ENCODE results near the gene TOP2B. TPM values are rescaled to one million over a fixed set of nuclear protein-coding genes. Genes with fewer than 3 reads are reported as not detected.

TOP2B gene
- total RNA-seq, 1 donor from 2014 or later = 99.5 TPM

- TF ChIP-seq, protein P1, sequence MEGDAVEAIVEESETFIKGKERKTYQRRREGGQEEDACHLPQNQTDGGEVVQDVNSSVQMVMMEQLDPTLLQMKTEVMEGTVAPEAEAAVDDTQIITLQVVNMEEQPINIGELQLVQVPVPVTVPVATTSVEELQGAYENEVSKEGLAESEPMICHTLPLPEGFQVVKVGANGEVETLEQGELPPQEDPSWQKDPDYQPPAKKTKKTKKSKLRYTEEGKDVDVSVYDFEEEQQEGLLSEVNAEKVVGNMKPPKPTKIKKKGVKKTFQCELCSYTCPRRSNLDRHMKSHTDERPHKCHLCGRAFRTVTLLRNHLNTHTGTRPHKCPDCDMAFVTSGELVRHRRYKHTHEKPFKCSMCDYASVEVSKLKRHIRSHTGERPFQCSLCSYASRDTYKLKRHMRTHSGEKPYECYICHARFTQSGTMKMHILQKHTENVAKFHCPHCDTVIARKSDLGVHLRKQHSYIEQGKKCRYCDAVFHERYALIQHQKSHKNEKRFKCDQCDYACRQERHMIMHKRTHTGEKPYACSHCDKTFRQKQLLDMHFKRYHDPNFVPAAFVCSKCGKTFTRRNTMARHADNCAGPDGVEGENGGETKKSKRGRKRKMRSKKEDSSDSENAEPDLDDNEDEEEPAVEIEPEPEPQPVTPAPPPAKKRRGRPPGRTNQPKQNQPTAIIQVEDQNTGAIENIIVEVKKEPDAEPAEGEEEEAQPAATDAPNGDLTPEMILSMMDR (IDR thresholded peaks at IDR 0.05) = no peak
- Mint-ChIP-seq H3K9me3 (ENCODE audit: unreplicated experiment) (no peaks in the 10 kb centered on the region), H3K27ac (ENCODE audit: unreplicated experiment) (peak overlapping the region; percentile 95), H3K4me1 (ENCODE audit: unreplicated experiment) (peaks cover 55% of the 10 kb centered on the region), H3K4me3 (ENCODE audit: unreplicated experiment) (no peak overlapping the region), H3K36me3 (ENCODE audit: unreplicated experiment) (peaks cover 9% of the 10 kb centered on the region), H3K27me3 (ENCODE audit: unreplicated experiment) (no peaks in the 10 kb centered on the region)
- DNase-seq (ENCODE audit: extremely low spot score, unreplicated experiment) = no peak
Measured at GRCh38 chr3:25582242-25582641, 82.5 kb downstream of the TOP2B start.

DNA sequence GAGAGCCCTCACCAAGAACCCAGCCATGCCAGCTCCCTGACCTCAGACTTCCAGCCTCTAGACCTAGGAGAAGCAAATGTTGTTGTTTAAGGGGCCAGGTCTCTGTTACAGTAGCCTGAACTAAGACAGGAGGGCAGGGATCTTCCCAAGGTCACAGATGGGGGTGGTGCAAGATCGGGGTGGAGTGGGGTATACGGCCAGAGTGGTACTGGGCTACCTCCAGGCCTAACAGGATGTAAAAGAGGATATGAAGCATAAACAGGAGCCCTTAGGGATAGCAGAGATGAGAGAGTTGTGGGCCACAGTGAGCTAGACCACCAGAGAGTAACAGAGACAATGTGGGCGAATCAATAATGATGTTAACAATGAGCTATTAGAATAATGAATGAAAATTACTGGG is 82.9 kb downstream of the TOP2B start:
- TF ChIP-seq, protein P1 (IDR thresholded peaks at IDR 0.05) = no peak
- Mint-ChIP-seq H3K27me3 (ENCODE audit: unreplicated experiment) (no peaks in the 10 kb centered on the region), H3K9me3 (ENCODE audit: unreplicated experiment) (no peaks in the 10 kb centered on the region), H3K36me3 (ENCODE audit: unreplicated experiment) (peaks cover 9% of the 10 kb centered on the region), H3K4me1 (ENCODE audit: unreplicated experiment) (peaks cover 52% of the 10 kb centered on the region), H3K27ac (ENCODE audit: unreplicated experiment) (peak overlapping the region; percentile 95), H3K4me3 (ENCODE audit: unreplicated experiment) (no peak overlapping the region)
- DNase-seq (ENCODE audit: extremely low spot score, unreplicated experiment) = no peak

DNA sequence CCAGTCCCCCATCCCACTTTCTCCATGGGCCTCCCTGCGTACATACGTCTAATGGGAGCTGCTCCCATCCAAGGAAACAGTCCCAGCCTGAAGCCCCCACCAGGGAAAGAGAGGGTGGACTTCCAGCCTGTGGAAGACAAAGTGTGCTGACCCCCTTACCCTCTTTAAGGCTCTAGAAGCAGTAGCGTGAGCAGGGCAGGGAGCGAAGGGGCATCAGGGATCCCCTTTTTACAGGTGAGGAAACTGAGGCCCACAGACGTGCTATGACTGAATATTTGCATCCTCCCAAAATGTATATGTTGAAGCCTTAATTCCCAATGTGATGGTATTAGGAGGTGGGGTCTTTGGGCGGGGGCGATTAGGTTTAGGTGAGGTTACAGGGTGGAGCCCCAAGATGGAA is 83.4 kb downstream of the TOP2B start:
- Mint-ChIP-seq H3K4me1 (ENCODE audit: unreplicated experiment) (peaks cover 49% of the 10 kb centered on the region), H3K36me3 (ENCODE audit: unreplicated experiment) (peaks cover 11% of the 10 kb centered on the region), H3K27me3 (ENCODE audit: unreplicated experiment) (no peaks in the 10 kb centered on the region), H3K27ac (ENCODE audit: unreplicated experiment) (peak overlapping the region; percentile 95), H3K4me3 (ENCODE audit: unreplicated experiment) (no peak overlapping the region), H3K9me3 (ENCODE audit: unreplicated experiment) (no peaks in the 10 kb centered on the region)
- no peak for DNase-seq (ENCODE audit: extremely low spot score, unreplicated experiment)
- TF ChIP-seq, protein P1 (IDR thresholded peaks at IDR 0.05) = no peak

DNA sequence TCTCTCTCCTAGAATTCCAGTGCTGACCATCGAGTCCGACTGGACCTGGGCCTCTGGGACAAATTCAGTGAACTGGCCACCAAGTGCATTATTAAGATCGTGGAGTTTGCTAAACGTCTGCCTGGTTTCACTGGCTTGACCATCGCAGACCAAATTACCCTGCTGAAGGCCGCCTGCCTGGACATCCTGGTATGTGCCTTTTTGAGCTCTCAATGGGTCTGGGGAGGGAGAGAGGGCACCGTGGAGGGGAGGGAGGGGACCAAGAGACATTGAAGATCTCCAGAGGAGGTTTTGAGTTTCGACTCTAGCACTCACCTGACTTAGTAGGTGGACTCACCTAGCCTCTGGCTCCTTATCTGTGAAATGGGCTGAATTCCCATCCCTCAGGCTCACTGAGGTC is 84.2 kb downstream of the TOP2B start:
- Mint-ChIP-seq H3K9me3 (ENCODE audit: unreplicated experiment) (no peaks in the 10 kb centered on the region), H3K4me1 (ENCODE audit: unreplicated experiment) (peaks cover 44% of the 10 kb centered on the region), H3K36me3 (ENCODE audit: unreplicated experiment) (peaks cover 11% of the 10 kb centered on the region), H3K27ac (ENCODE audit: unreplicated experiment) (peak overlapping the region; percentile 95), H3K4me3 (ENCODE audit: unreplicated experiment) (no peak overlapping the region), H3K27me3 (ENCODE audit: unreplicated experiment) (no peaks in the 10 kb centered on the region)
- no peak for DNase-seq (ENCODE audit: extremely low spot score, unreplicated experiment)
- TF ChIP-seq, protein P1 (IDR thresholded peaks at IDR 0.05) = no peak

DNA sequence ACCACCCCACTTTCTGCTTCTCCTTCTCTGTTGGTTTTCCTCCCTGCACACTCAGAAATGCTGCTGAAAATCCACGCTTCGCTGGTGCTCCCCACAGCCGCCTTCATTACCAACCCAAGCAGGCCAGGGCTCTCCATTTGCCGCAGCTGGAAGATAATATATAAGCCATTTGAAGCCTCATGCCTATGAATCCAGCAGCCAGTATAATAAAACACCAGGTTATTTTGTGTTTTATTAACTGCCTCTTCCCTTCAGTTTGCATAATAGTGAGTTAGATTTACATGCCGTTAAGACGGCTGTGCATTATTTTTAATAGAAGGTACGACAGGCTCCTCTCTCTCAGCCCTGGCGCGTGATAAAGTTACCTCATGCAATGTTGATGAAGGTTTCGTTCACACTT is 86.6 kb downstream of the TOP2B start:
- DNase-seq (ENCODE audit: extremely low spot score, unreplicated experiment) = no peak
- Mint-ChIP-seq H3K4me3 (ENCODE audit: unreplicated experiment) (no peak overlapping the region), H3K27ac (ENCODE audit: unreplicated experiment) (no peak overlapping the region), H3K4me1 (ENCODE audit: unreplicated experiment) (peaks cover 44% of the 10 kb centered on the region), H3K27me3 (ENCODE audit: unreplicated experiment) (no peaks in the 10 kb centered on the region), H3K9me3 (ENCODE audit: unreplicated experiment) (no peaks in the 10 kb centered on the region), H3K36me3 (ENCODE audit: unreplicated experiment) (peaks cover 11% of the 10 kb centered on the region)
- TF ChIP-seq, protein P1 (IDR thresholded peaks at IDR 0.05) = no peak
